Stimulated activated naive CD8-positive, alpha-beta T cell treated with anti-CD3 and anti-CD28 coated beads, Interleukin-15, amount 100 ng/mL, for 72 hours (primary cell): Measurements from ENCODE around the gene UPP1.

ENCODE experiments used
- ATAC-seq: fragments of 150-1000 bp; cut with Tn5 transposase; 2 replicates; pipeline ENCODE4 v1.10.0; 2021; ENCODE audit warnings: mild to moderate bottlenecking, moderate library complexity
- DNase-seq, 2 donors: peaks; one replicate each; pipeline ENCODE4 v3.0.0; 2021 to 2022
- H3K27ac Mint-ChIP-seq, 2 donors: one replicate each; pipeline ENCODE4 v1.8.0; 2022; ENCODE audit warnings: mild to moderate bottlenecking in 2 of 2, mixed read lengths in 2 of 2, moderate library complexity in 2 of 2
- H3K27me3 Mint-ChIP-seq: one replicate; pipeline ENCODE4 v1.8.0; 2022; ENCODE audit warnings: mixed read lengths
- H3K4me1 Mint-ChIP-seq: one replicate; pipeline ENCODE4 v1.8.0; 2022; ENCODE audit warnings: mild to moderate bottlenecking, mixed read lengths
- H3K4me3 Mint-ChIP-seq, 2 donors: one replicate each; pipeline ENCODE4 v1.8.0; 2022; ENCODE audit warnings: mild to moderate bottlenecking in 2 of 2, mixed read lengths in 2 of 2, moderate library complexity in 1 of 2
- H3K9me3 Mint-ChIP-seq, 2 donors: one replicate each; pipeline ENCODE4 v1.8.0; 2022; ENCODE audit warnings: mixed read lengths in 2 of 2

UPP1 gene

DNA sequence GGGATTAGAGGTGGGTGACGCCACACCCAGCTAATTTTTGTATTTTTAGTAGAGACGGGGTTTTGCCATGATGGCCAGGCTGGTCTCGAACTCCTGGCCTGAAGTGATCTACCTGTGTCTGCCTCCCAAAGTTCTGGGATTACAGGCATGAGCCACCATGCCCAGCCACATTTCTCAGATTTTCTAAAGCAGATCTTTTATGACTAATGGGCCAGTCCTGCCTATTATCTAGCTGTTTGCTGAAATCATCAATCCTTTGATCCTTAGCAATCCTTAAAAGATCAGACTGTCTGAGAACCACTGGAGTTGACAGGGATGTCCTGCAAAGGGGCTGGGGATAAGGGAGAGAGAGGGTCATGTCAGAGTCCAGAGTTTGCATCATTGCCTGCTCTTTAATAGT is 61.0 kb downstream of the UPP1 start:
- ATAC-seq (no peak), DNase-seq (no peak)
- Mint-ChIP-seq H3K27ac (no peak overlapping the region), H3K27me3 (peaks cover 31% of the 10 kb centered on the region), H3K4me1 (no peaks in the 10 kb centered on the region), H3K4me3 (no peak overlapping the region), H3K9me3 (no peaks in the 10 kb centered on the region)

- Mint-ChIP-seq H3K4me3 (no peak overlapping the region), H3K27me3 (peaks cover 39% of the 10 kb centered on the region), H3K27ac (peak overlapping the region in 1 of 2 donors; percentile 15), H3K4me1 (no peaks in the 10 kb centered on the region), H3K9me3 (no peaks in the 10 kb centered on the region)
- no peak for ATAC-seq
- peak in 1 of 2 donors; percentile 26 for DNase-seq
Measured at GRCh38 chr7:48154792-48155413, 65.8 kb downstream of the UPP1 start.
